Measurements from ENCODE around the gene CENPU.
A peak's percentile ranks its signal among the peaks of the same experiment; 100 is the strongest.

The CENPU gene

DNA sequence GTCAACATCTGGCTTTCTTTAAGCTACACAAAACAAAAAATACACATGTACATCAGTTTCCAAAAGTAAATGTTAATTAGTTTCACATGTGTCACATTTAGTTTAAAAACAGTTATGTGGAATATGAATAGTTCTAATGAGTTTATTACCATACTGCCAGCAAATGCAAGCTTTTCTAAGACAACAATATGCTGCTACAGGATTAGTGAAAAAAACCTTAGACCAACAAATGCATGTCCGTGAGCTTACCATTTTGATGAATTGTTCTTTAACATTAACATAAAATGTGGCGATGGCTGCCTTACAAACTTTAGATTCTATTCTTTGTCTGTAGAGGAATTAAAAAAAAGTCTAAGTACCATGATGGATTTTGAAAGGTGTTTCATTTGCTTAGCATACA, 31.8 kb downstream of the CENPU start:
- DNase-seq, result no peak

GRCh38 chr4:184699941-184700340, 34.0 kb downstream of the CENPU start:
- DNase-seq, result no peak

DNA sequence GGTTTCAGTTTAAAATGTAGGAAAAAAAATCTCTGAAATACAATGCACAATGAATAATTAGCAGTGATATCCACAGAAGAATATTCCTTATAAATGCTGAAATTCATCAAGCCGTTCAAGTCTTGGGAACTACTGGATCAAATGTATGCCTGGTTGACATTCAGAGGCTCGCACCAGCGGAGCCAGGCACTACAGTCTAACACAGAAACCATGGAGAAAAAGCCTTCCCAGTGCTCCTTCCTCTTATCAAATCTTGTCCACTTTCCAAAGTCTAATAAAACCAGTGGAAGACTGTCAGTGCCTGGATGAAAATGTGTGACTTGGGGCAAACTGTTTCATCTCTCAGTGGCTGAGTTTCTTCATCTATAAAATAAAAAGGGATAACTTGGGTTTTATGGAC, 35.9 kb downstream of the CENPU start:
- DNase-seq, result no peak

GRCh38 chr4:184695178-184695896, 38.6 kb downstream of the CENPU start:
- DNase-seq, result no peak

- DNase-seq, result no peak
Measured at GRCh38 chr4:184694412-184694956, 39.4 kb downstream of the CENPU start.

DNA sequence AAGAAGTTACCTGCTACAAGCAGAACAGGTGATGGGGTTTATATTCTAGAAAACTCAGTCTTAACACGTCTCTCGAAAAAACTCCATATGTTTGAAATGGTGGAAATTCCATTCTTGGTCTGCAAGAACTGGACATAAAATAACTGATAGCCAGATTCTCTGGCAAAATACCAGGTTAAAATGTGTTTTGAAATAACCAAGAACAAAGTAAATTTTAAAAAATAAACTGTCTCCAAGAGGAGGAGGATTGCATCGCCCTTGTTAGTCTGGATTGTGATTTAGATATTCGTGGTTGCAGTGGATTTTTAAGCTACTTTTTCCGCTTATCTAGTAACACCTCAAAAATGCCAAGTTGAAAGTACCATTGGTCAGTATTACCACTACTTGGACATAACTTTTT, 40.8 kb downstream of the CENPU start:
- DNase-seq, result no peak

DNA sequence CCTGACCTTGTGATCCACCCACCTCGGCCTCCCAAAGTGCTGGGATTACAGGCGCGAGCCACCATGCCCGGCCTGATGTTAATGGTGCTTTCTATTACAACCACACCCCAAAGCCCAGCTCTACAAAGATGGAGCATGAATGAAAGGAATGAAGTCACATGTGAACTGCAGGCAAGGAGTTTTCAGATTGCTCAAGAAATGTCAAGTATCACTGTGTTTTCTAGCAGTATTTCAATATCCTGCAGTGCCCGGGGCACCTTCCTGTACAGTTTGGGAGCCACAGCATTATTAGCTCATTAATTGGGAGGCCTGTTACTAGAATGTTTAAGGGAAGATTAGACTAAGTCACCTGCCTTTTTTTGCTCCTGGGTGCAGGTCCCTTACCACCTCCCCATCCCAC, 44.2 kb downstream of the CENPU start:
- DNase-seq, result no peak

GRCh38 chr4:184688447-184688846, 45.4 kb downstream of the CENPU start:
- peak; percentile 8 for DNase-seq

DNA sequence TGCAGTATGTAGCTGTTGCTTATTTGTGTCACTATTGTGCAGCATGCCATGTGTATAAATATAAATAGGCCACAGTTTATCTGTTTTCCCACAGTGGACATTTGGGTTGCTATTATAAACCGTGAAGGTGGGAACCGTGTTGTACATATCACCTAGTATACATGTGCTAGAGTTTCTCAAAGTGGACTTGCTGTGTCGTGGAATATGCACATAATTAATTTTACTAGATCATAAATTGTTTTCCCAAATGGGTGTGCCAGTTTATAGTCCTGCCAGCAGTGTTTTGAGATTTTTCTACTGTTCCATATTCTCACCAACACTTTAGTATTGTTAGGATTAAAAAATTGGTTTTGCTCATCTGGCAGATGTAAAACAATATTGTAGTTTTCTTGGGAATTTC, 45.9 kb downstream of the CENPU start:
- DNase-seq, result no peak

- DNase-seq, result no peak
Measured at GRCh38 chr4:184684491-184685189, 49.3 kb downstream of the CENPU start.

DNA sequence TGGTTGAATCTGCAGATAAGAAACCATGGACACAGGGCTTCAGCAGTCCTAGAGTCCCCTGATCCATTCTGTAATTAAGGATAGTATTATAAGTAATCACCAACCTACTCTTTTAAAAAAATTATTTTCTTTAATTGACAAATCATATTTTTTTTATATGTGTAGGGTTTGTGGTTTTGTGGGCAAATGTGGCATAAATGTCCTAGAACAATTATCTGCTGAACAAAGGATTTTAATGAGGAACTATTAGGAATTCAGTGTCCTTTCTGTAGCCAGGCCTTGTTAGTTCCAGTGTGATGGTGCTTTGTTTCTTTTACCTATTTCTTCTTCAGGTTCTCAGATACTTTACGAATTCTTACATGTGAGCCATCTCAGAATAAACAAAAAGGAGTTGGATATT, 52.0 kb downstream of the CENPU start:
- no peak for DNase-seq

DNA sequence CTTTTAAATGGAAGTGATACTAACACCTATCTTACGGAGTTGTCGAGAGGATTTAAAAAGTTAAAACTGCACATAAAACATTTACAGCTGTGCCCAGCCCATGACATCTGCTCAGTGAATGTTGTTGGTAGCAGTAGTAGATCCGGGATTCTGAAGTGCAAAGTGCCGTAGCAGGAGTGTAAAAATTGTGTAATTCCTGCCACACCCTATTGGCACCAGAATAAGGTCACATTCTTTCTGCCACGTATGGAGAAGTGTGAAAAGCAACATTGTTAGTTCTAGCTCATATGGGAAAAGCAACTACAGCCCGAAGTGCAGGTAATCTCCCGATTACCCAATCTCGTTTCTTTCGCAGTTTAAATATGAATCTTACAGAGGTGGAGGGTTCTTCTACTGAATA, 53.2 kb downstream of the CENPU start:
- DNase-seq, result no peak

- DNase-seq, result no peak
Measured at GRCh38 chr4:184675821-184676492, 57.9 kb downstream of the CENPU start.

DNA sequence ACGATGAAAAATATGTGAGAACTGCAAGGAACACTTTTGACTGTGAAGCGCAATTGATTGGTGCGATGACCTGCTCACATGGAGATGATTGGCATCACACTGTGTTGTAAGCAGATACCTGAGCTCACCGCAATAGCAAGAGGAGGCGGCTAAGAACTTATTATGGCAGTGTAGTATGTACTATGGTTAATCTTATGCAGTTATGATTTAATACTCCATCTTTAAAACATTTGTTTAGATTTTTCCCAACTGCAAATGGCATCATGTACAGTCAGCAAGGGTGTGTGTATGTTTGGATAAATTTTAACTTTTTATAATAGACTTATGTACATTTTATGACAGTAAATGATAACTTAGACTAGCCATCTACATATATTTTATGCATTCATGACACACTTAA, 58.9 kb downstream of the CENPU start:
- DNase-seq, result no peak

GRCh38 chr4:184674011-184674410, 59.9 kb downstream of the CENPU start:
- no peak for DNase-seq

DNA sequence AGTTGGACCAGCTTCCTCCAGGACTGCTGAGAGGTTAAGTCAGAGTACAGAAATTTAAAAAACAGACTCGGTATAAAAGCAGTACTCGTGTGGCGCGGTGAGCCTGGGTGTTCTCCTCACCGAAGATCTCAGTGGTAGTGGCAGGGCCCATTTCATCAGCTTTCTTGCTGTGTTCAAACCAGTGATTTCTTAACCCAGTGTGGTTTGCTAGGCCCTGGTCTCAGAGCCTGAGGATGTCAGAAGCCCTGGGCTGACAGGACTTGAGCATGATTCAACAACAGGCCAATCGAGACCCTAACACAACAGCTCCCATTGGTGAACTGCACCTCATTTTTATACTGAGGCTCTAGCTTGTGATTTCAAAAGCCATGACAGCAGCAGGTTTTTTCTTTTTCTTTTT, 61.2 kb downstream of the CENPU start:
- no peak for DNase-seq

- no peak for DNase-seq
Measured at GRCh38 chr4:184671101-184671500, 62.8 kb downstream of the CENPU start.

- DNase-seq, result no peak
Measured at GRCh38 chr4:184669251-184669650, 64.6 kb downstream of the CENPU start.

GRCh38 chr4:184668511-184669114, 65.3 kb downstream of the CENPU start:
- DNase-seq, result no peak

- DNase-seq, result no peak
Measured at GRCh38 chr4:184668096-184668495, 65.8 kb downstream of the CENPU start.

- DNase-seq, result no peak
Measured at GRCh38 chr4:184666670-184667069, 67.2 kb downstream of the CENPU start.

- DNase-seq, result no peak
Measured at GRCh38 chr4:184664445-184665210, 69.3 kb downstream of the CENPU start.

GRCh38 chr4:184662236-184662635, 71.7 kb downstream of the CENPU start:
- no peak for DNase-seq

All from stimulated activated CD4-positive, alpha-beta T cell treated with anti-CD3 and anti-CD28 coated beads, Interleukin-4, amount 100 ng/mL, for 1 hour (primary cell).